Measurements from ENCODE around the gene MAD2L1BP.
A peak's percentile ranks its signal among the peaks of the same experiment; 100 is the strongest.
"Not testable (repeated sequence)": the region's sequence is repeated elsewhere in the genome, so short reads cannot be mapped to it uniquely, and the experiment has no call there.

The MAD2L1BP gene

DNA sequence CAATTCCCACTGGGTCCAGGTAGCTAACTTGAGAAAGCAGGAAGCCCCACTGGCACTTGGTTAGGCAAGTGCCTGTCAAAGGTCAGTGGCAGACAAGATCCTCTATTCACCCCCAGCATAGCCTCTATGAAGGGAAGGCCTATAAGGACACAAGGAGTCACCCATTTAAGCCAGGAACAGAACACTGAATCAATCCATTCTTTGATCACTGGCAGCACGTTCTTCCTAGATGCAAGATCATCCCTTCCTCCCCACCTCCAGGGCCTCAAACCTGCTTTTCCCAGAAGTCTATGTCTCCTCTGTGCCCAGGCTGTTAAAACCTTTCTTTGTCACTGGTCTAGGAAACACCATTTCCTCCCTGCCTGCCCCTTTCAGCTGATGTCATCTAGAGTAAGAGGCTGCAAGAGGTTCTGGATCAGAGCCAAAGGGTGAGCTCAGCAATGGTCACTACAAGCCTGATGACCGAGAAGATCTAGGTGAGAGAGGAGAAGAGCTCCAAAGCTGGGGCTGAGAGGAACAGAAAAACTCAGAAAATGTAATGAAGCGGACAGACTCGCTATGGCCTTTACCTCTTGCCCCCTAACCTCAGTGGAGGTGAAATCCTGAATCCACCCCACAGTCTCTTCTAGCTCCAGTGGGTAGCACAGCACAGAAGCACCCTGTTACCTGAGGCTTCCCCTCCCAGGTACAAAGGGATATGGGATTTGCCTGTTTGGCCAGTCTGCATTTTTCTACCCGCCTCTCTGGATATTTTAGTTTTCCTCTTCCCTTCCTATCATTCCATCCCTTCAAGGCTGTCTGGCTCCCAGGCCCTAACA is 8.4 kb upstream of the MAD2L1BP start:
- DNase-seq = peak; percentile 56 to 74

GRCh38 chr6:43628393-43629103 is 7.1 kb upstream of the MAD2L1BP start:
- DNase-seq = peak in 1 of 2 experiments; percentile 59

DNA sequence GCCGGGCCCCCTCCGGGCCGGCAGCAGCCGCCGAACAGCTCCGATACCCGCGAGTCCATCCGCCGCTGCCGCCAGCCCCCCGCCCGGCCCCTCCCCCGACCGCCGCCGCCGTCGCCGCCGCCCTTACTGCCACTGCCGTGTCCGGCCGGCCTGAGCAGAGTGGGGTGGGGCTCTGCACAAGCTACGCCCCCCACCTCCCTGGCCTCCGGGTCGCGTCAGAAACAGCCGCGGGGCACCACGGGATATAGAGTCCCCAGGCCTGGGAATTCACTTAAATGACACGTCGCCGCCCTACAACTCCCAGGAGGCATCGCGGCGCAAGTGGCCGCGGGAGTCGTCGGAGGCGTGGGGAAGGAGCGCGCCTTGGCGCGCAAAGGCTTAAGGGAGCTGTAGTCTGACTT is 6.5 kb upstream of the MAD2L1BP start, which contains the start of gene GTPBP2:
Gene GTPBP2 (minus strand): TSS at position 161 of the 401 bp plus-strand sequence. CDS start 102 bp downstream, at position 59.
- peak; percentile 96 to 97 for DNase-seq

- DNase-seq = peak; percentile 91 to 96
Measured at GRCh38 chr6:43629505-43630300, 5.9 kb upstream of the MAD2L1BP start.

DNA sequence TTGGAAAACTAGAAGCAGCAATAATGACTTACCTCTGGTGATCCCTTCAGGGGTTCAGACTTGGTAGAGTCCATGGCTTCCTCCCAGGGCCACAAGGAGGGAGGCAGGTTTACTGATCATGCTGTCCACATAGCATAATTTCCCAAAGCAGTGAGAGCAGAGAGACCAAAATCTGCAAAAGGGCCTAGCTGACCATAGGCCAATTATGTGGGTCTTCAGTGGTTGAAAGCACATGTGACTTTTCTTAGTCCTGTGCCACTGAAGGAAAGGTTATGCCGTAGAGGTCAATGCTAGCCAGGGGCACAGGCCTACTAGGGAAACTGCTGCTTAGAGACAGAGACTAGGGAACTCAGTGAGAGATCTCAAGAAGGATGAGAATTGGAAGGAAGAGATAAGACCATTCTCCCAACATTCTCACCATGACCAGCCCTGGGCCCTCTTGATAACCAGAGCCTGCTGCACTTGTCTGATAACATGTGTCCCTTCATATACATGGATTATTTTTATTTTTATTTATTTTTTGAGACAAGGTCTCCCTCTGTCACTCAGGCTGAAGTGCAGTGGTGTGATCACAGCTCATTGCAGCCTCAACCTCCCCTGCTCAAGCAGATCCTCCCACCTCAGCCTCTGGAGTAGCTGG is 4.5 kb upstream of the MAD2L1BP start:
- DNase-seq = no peak

- DNase-seq = not testable (repeated sequence)
Measured at GRCh38 chr6:43633002-43633401, 2.6 kb upstream of the MAD2L1BP start.

- DNase-seq = no peak
Measured at GRCh38 chr6:43634702-43635303, 837 bp upstream of the MAD2L1BP start.

DNA sequence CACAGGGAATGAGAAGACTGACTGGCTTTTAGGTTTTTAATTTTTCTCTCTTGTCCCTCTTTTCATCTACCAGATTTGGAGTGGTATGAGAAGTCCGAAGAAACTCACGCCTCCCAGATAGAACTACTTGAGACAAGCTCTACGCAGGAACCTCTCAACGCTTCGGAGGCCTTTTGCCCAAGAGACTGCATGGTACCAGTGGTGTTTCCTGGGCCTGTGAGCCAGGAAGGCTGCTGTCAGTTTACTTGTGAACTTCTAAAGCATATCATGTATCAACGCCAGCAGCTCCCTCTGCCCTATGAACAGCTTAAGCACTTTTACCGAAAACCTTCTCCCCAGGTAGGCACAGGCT is 644 bp downstream of the MAD2L1BP start:
- DNase-seq = no peak

GRCh38 chr6:43639984-43640800 is 4.6 kb downstream of the MAD2L1BP start:
- DNase-seq = no peak

DNA sequence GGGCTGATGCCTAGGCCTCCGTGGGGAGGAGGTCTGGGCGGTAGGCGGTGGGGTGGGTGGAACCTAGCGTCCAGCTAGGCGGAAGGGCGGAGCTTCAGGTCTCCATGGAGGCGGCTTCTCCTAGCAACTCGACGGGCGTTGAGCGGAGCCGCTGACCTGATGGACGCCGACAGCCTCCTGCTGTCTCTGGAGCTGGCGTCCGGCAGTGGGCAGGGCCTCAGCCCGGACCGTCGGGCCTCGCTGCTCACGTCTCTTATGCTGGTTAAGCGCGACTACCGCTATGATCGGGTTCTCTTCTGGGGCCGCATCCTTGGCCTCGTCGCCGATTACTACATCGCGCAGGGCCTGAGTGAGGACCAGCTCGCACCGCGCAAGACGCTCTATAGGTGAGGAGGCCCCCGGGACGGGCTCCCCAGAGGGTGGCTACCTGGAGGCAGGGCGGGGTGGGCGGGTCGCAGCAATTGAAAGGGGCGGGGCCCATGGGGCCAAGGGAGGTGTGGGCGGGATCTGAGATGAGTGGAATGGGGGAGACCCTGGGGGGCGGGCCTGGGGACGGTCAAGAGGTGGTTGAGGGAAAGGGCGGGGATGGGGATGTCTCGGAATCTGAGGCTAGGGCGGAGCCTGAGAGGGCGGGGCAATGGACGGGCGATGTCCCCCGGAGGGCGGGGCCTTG is 9.4 kb downstream of the MAD2L1BP start, which contains the start of gene RSPH9:
Gene RSPH9 (plus strand): TSS at position 97 of the 673 bp plus-strand sequence. CDS start 63 bp downstream, at position 160.
- peak in 1 of 2 experiments; percentile 43 for DNase-seq

DNA sequence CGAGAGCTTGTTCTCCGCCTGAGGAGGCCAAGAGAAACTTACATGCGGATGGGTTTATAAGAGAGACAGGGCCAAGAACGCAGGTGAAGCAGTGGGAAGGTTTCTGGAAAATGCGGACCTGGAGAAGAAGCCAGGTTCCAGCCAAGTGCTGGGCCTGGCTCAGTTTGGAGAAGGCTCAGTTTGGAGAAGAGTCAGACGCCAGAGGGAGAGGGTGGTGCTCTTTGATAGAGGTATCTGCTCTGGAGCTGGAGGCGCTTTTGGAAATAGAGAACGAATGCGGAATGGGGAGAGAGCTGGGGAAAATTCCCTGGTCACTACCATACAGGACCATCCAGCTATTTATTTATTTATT is 9.9 kb downstream of the MAD2L1BP start:
- no peak for DNase-seq

GRCh38 chr6:43647613-43648012 is 12.0 kb downstream of the MAD2L1BP start:
- no peak for DNase-seq

DNA sequence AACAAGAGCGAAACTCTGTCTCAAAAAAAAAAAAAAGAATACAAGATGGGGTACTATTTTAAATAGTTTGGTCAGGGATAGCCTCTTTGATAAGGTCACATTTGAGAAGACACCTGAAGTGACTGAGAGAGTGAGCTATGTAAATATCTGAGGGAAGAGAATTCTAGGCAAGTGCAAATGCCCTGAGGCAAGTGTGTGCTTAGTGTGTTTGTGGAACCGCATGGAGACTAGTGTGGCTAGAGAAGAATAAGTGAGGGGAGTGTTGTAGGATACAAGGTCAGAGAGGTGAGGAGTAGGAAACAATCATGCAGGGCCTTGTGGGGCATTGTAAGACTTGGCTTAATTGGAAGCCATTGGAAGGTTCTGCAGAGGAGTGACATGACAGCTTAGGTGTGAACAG is 12.6 kb downstream of the MAD2L1BP start:
- no peak for DNase-seq

- not testable (repeated sequence) for DNase-seq
Measured at GRCh38 chr6:43652822-43653221, 17.2 kb downstream of the MAD2L1BP start.

GRCh38 chr6:43657221-43657802 is 21.7 kb downstream of the MAD2L1BP start:
- DNase-seq = no peak

DNA sequence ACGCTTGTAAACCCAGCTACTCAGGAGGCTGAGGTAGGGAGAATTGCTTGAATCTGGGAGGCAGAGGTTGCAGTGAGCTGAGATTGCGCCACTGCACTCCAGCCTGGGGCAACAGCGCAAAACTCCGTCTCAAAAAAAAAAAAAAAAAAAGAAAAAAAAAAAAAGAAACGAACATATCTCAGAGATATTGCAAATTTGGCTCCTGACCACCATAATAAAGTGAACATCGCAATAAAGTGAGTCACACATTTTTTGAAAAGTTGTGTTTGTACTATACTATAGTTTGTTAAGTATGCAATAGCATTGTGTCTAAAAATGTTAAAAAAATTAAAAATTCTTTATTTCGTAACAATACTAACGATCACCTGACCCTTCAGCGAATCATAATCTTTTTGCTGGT is 22.5 kb downstream of the MAD2L1BP start:
- no peak for DNase-seq

DNA sequence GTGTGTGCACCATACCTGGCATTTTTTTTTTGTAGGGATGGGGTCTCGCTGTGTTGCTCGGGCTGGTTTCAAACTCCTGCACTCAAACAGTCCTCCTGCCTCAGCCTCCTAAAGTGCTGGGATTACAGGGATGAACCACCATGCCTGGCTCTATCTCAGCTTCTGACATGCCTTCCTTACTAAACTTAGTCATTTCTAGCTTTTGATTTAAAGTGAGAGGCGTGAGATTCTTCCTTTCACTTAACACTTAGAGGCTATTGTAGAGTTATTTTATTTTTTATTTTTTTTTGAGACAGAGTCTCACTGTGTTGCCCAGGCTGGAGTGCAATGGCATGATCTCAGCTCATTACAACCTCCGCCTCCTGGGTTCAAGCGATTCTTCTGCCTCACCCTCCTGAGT is 27.3 kb downstream of the MAD2L1BP start:
- DNase-seq = not testable (repeated sequence)

GRCh38 chr6:43665376-43665775 is 29.7 kb downstream of the MAD2L1BP start:
- DNase-seq = peak in 1 of 2 experiments; percentile 25

- DNase-seq = no peak
Measured at GRCh38 chr6:43666196-43666920, 30.7 kb downstream of the MAD2L1BP start.
